Retinal pigment epithelial cell (primary cell): Measurements from ENCODE around the gene OR4D2.
A peak's percentile ranks its signal among the peaks of the same experiment; 100 is the strongest.

Experiments used
- DNase-seq: peaks from one replicate; pipeline ENCODE4 v3.0.0-alpha.2; 2010; ENCODE audit warnings: low read depth
- H3K4me3 ChIP-seq: 2 replicates; pipeline ENCODE4 v1.5.1; 2011; ENCODE audit warnings: mild to moderate bottlenecking, low read length, control low read depth, moderate library complexity
- TF ChIP-seq, protein P1 (sequence below): conservative IDR thresholded peaks from 2 replicates; pipeline ENCODE4 v1.5.1; 2011; ENCODE audit warnings: low read depth, low read length, control low read depth, inconsistent platforms

The OR4D2 gene

DNA sequence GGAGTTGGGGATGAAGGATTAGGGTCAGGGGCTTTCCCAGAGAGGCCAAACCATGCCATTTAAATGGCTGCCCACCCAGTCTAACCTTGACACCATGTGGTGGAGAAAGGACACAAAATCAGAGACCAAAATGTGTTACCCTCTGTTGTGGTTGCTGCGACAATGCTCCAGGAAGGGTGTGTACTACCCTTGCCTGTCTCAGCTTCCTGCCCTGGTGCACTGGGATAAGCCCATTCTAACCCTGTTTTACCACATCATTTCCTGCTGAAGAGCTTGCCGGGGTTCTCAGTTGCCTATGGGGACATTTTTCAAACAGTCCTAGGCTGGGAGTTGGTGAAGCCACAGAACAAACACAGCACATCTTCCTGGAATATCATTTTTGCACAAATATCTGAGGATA is 13.7 kb upstream of the OR4D2 start:
- no peak for DNase-seq
- no peak overlapping the region for H3K4me3 ChIP-seq
- TF ChIP-seq, protein P1, sequence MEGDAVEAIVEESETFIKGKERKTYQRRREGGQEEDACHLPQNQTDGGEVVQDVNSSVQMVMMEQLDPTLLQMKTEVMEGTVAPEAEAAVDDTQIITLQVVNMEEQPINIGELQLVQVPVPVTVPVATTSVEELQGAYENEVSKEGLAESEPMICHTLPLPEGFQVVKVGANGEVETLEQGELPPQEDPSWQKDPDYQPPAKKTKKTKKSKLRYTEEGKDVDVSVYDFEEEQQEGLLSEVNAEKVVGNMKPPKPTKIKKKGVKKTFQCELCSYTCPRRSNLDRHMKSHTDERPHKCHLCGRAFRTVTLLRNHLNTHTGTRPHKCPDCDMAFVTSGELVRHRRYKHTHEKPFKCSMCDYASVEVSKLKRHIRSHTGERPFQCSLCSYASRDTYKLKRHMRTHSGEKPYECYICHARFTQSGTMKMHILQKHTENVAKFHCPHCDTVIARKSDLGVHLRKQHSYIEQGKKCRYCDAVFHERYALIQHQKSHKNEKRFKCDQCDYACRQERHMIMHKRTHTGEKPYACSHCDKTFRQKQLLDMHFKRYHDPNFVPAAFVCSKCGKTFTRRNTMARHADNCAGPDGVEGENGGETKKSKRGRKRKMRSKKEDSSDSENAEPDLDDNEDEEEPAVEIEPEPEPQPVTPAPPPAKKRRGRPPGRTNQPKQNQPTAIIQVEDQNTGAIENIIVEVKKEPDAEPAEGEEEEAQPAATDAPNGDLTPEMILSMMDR, result no peak

DNA sequence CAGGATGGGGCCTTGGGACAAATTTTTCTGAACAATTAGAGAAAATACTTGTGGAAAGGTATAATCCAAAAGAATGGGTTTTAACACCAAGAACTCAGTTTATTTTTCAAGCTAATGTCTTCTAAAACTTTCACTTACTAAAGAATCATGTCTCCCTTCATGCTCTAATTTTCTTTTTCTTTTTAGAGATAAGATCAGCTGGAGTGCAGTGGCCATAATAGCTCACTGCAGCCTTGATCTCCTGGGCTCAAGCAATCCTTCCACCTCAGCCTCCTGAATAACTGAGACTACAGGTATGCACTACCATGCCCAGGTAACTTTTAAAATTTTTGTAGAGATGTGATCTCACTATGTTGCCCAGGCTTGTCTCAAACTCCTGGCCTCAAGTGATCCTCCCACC is 13.1 kb upstream of the OR4D2 start:
- no peak overlapping the region for H3K4me3 ChIP-seq
- DNase-seq, result no peak
- TF ChIP-seq, protein P1, result no peak

DNA sequence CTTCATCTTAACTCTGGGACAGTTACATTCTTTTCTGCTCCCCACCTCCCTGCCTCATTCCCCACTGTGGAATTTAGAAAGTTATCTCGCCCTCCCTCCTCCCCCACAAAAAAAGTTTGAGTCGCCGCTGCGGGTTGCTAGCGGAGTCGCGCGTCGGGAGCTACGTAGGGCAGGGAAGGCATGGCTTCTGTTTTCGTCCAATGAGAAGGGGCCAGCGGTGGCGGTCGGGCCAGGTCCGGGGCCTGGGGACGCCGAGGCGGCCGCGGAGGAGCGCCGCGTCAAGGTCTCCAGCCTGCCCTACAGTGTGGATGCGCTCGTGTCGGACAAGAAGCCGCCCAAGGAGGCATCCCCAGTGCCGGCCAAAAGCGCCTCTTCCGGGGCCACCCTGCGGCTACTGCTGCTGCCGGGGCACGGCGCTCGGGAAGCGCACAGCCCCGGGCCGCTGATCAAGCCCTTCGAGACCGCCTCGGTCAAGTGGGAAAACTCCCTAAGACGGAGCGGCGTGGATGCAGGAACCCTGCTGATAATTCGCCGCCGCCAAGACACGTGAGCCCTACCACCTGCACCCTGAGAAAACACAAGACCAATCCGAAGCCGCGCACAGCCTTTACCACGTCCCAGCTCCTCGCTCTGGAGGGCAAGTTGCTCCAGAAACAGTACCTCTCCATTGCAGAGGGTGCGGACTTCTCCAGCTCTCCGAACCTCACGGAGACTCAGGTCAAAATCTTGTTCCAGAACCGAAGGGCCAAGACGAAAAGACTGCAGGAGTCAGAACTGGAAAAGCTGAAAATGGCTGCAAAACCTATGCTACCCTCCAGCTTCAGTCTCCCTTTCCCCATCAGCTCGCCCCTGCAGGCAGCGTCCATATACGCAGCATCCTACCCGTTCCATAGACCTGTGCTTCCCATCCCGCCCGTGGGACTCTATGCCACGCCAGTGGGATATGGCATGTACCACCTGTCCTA is 9.7 kb upstream of the OR4D2 start:
- DNase-seq, result no peak
- TF ChIP-seq, protein P1, result no peak
- peak overlapping the region; percentile 27 for H3K4me3 ChIP-seq

DNA sequence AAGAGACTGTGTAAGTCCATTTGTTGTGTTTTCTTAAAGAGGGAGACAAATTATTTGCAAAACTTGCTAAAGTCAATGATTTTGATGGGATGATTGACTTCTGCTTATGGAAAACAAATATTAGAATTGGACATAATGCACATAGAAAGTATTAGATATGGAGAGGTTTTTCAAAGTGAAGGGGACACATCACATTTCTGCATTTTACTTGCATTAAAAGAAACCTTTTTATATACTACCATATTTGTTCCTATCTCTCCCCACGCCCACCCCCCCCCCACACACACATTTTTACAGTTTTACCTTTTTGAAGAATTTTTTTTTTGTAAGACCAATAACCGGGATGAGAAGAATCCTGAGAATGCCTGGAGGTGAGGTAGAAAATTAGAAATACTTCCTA is 8.6 kb upstream of the OR4D2 start:
- TF ChIP-seq, protein P1, result no peak
- no peak for DNase-seq
- H3K4me3 ChIP-seq, result no peak overlapping the region

DNA sequence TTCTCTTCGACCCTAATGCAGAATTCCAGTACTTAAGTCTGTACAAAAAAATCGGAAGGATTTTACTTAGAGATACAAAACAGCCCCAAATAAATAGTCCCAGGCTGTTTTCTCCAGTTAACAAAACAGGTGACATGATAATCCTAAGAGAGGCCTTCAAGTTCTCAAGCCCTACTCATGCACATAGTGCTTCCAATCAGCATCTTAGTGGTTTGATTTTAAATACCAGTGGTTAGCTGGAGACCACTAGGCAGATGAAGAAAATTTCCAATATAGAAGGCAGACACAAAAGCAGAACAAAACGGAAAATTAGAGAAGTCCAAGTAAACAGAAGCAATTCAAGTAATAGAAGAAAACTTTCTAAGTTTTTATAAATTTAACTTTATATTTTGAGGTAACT is 5.2 kb upstream of the OR4D2 start:
- H3K4me3 ChIP-seq, result no peak overlapping the region
- no peak for DNase-seq
- TF ChIP-seq, protein P1, result no peak

DNA sequence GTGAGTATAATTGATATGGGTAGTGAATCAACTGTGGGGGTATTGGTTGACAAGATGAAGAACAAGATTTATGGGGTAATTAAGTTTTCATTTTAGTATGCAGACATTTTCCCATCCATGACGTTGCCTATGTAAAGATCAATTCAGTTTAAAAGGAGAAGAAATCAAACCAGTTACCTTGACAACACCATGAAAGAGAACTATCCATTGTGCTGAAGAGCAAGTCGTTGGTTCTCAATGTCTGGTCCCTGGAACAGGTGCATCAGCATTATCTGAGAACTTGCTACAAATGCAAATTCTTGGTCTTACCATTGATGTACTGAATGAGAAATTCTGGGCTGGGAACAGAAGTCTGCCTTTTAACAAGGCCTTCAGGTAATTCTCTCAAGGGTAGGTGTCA is 801 bp upstream of the OR4D2 start:
- TF ChIP-seq, protein P1, result no peak
- no peak overlapping the region for H3K4me3 ChIP-seq
- no peak for DNase-seq

DNA sequence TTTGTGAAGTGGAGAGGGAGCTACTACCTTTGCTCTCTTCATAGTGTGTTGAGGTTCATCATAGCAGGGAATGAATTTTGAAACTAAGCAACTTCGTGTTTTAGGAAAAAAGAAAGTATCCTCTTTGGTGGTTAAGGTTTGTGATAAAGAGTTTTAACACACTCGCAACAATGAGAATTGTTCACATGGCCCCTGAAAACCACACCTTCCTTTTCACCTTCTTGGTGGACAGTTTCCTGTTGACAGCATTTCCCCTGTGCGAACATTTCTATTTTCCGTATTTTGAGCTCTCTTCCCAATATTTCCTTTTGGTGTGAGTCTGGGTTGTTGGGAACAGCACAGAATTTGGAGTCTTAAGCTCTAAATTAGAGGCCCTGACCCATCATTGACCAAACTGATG is 3.8 kb downstream of the OR4D2 start:
- no peak for DNase-seq
- TF ChIP-seq, protein P1, result no peak
- H3K4me3 ChIP-seq, result no peak overlapping the region
